ENCODE measurements around the gene EGR2.

Gene EGR2

DNA sequence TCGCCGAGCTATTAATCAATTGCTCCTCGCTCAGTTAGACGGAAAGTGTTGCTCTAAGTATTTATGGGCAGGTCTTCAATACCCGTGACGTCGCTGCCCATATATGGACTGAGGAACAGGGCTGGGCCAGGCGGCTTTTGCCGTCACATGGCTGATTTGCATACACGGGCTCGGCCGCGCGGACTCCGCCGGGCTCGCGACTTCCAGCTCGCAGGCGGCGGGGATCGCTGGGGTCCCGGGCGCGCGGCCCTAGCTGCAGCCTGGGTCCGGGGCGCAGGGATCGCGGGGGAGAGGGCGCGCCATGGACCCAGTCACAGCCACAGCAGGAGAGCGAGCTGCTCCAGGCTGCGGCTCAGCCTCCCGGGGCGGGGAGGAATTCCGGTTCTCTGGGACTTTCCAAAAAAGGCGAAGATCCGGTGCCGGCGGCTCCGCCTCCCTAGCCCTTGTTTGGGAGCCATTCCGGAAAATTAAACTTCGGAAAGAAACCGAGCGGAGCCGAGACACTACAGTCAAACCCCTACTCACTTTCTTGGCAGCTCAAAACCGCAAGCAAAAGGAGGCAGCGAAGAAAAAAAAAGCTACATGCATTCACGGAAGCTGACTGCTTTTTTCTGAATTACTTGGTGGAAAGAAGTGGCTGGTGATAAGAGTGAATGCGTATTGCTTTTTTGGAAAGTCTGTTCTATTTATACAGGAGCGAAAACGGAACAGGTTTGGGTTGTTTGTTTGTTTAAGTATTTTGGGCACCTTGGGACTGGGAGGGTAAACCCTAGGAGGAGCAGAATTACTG is at the start of gene EGR2:
EGR2 (minus strand) TSS at position 36 of the 790 bp plus-strand sequence. CDS start 337 bp downstream, outside the sequence.
- DNase-seq (ENCODE audit: low read depth in 3 of 3), result peak; percentile 84 to 91 (median 89)

- no peak for DNase-seq (ENCODE audit: low read depth in 3 of 3)
Measured at GRCh38 chr10:62862447-62862846, 46.3 kb upstream of the EGR2 start.

- no peak for DNase-seq (ENCODE audit: low read depth in 3 of 3)
Measured at GRCh38 chr10:62861507-62861906, 45.3 kb upstream of the EGR2 start.

- no peak for DNase-seq (ENCODE audit: low read depth in 3 of 3)
Measured at GRCh38 chr10:62860946-62861345, 44.8 kb upstream of the EGR2 start.

DNA sequence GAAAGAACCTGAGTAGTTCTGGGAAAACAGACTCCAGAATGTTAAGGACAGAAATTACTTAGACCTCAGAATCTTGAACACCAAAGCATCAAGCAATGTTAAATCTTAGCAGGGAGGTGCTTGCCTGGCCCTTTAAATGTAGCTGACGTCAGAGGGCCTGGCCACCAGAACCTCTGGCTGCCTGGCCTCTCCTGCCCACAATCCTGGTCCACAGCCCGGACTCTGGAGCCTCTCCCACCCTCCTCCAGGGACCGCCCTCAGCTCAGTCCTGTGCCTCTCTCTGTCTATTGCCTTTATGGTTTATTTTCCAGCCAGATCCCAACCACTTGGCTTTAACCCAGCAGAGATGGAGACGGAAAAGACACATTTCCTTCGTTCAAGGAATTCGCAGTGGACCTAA is 42.2 kb upstream of the EGR2 start:
- no peak for DNase-seq (ENCODE audit: low read depth in 3 of 3)

- no peak for DNase-seq (ENCODE audit: low read depth in 3 of 3)
Measured at GRCh38 chr10:62856021-62856420, 39.9 kb upstream of the EGR2 start.

GRCh38 chr10:62853710-62854109 is 37.5 kb upstream of the EGR2 start:
- DNase-seq (ENCODE audit: low read depth in 3 of 3), result no peak

DNA sequence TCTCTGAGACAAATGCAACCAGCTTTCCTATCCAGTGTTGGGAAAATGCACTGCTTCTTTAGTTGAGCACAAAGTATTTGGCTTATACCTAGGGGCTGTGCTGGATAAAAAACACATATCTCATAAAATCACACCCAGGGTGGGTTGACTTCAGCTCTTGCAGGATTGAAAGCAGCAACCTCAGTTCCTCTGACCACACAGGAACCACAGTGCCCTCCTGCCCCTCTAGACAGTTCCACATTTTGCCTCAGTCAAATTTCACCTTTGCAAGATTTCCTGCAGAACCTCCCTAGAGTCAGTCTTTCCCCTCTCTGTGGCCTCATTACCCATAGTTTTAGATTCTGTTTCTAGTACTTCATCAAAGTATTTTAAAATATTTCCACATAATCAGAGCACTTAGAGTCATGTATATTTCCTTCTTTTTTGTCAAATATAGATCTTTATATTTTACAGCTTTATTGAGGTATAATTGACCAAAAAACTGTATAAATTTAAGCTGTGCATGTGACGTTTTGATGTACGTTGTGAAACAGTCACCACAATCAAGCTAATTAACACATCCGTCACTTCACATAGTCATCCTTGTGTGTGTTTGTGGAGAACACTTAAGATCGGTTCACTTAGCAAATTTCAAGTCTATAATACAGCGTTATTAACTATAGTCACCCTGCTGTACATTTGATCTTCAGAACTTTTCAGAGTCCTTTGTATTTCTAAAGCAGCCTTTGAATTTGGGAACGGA is 37.0 kb upstream of the EGR2 start:
- no peak for DNase-seq (ENCODE audit: low read depth in 3 of 3)

- DNase-seq (ENCODE audit: low read depth in 3 of 3), result no peak
Measured at GRCh38 chr10:62851442-62851841, 35.3 kb upstream of the EGR2 start.

DNA sequence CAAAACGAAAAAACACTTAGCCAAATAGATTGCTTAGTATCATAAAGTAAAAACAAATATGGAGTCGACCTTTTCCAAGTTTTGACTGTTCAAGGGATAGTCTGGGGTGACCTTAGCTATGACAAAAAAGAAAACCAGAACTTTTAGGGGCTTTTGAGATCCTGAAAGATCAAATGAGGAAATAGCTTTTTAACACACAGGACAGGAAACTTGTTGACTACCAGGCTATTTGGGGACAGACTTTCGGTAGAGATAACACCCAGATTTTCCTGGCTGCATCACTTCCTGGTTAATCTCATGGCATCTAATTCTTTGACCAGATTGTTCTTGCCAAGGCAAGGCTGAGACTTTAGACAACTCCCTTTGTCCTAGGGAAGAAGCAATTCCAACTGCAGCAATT is 34.5 kb upstream of the EGR2 start:
- DNase-seq (ENCODE audit: low read depth in 3 of 3), result no peak

- no peak for DNase-seq (ENCODE audit: low read depth in 3 of 3)
Measured at GRCh38 chr10:62847433-62847832, 31.3 kb upstream of the EGR2 start.

DNA sequence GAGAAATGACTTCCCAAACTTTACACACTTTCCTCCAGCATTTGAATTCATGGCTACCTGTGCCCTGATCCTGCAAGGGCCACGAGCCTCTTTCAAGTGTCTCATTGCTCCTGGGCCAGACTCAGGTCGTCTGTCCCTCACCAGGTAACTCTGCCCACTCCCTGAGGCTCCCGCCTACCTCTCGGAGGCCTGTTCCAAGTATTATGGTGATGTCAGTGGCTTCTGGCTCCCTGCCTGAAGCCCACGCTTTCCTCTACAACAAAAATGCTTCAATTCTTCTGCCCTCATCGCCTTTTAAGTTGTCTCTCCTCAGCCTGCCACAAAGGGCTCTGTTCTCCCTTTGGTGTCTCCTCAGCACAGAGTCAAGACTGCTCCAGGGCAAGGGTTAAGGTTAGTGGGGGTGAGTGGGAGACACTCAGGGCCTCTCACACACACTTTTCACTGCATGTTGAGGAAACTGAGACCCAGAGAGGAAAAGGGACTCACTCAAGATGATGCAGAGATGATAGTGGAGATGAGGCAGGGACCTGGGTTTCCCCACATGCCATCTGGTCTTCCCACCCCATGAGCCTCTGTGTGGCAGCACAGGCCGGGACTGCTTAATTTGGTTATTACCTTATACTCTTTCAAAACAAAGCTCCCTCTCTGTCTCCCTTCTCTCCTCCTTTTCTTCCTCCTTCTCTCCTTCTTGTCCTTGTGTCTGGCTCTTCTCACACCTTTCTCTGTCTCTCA is 28.3 kb upstream of the EGR2 start:
- DNase-seq (ENCODE audit: low read depth in 3 of 3), result no peak

DNA sequence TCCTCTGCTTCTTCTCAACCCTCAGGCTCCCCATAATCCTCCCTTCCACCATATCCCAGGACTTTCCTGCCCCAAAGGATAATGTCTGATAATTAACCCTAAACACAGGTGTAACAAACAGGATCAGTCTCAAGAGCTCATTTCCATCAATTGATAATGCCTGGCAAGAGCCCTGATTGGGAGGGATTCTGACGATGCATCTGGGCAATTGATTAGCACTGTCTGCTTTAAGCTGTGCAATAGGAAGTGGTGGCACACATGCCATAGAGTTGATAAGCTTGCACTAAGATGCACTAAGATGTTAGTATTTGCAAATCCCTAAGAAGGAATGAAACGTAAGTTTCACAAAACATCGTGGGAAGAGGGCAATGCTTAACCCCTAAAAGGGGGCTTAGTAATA is 27.4 kb upstream of the EGR2 start:
- no peak for DNase-seq (ENCODE audit: low read depth in 3 of 3)

- DNase-seq (ENCODE audit: low read depth in 3 of 3), result no peak
Measured at GRCh38 chr10:62842983-62843382, 26.8 kb upstream of the EGR2 start.

- no peak for DNase-seq (ENCODE audit: low read depth in 3 of 3)
Measured at GRCh38 chr10:62839590-62839989, 23.4 kb upstream of the EGR2 start.

DNA sequence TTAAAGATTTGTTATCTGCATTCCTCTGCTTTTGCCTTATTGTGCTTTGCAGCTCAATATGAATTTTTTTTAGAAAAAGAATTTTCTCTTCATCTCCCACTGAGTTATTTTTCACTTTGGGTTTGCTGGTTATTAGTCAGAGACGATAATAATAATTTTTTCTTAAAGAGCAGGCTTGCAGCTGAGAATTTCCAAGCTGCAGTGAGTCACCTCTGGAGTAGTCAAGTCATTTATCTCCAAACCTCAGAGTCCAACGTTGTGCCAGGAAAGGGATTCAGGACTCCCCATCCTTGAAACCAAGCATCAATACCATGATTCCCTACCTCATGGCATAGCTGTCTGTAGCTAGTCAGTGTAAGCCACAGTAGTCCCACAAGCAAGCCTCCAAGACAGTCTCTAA is 15.2 kb upstream of the EGR2 start:
- no peak for DNase-seq (ENCODE audit: low read depth in 3 of 3)

DNA sequence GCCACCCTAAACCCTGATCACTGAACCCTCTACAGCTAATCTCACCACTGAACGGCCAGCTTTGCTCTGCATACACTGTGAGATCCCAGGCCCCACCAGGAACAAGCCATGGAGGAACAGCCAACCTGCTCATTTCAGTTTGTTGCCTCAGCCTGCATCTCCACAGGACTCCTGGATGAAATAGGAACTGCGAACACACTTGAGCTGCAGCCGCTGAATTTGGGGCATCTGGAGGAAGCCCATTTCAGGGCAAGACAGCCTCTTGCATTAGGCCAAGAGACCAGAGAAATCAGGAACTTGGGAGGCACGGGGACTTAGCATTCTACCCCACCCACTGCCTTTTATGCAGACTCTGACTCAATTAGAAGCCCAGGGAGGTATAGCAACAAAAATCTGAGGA is 14.5 kb upstream of the EGR2 start:
- no peak for DNase-seq (ENCODE audit: low read depth in 3 of 3)

GRCh38 chr10:62829622-62830021 is 13.5 kb upstream of the EGR2 start:
- no peak for DNase-seq (ENCODE audit: low read depth in 3 of 3)

- no peak for DNase-seq (ENCODE audit: low read depth in 3 of 3)
Measured at GRCh38 chr10:62826273-62826672, 10.1 kb upstream of the EGR2 start.

DNA sequence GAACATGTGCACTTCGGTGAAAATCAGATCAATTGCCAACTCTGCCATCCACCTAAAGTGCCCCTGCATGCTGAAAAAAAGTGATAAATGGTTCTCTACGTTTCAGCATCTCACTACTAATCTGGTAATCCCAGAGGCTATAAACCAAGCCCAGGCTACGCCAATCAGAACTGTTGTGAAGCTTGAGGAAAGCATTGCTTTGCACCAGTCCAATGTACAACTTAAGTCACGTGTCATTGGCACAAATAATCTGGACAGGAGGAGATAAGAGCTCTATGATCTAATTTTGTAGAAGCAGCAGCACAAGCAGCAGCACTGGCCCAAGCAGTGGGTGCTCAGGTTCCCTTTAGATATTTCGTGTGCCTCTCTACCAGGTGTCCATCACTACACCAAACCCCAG is 4.4 kb upstream of the EGR2 start:
- DNase-seq (ENCODE audit: low read depth in 3 of 3), result no peak

DNA sequence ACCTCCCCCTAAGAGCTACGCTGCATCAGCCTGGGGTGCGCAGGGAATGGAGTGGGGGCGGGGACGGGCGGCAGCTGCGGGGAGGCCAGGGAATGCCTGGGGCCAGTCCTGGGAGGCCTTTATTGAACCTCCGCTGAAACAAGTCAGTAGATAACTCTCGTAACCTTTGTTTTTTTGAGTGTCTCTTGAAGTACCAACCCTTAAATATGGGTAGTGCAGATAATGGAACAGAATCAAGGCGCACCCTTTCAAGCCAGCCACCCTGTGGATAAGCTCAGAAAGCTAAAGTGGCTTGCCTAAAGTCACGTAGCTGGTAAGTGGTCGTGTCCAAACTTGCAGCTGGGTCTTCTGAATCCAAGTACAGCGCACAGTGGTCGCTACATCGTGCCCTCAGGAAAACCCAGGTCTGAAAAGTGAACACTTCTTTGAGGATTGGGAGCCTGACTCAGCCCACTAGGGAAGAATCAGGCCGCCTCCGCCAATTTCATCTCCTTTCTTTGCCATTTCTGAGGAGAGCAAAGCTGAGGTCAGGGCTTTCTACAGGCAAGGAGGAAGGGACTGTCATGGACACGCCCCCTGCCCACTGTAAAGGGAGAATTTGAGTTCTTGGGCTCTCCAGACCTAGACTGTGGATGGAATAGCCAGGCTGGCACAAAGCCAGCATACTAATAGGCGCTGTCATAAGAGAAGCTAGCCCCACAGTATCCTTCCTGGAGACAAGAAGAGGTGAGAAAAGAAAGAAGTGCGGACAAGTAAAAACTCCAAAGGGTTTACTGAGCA is 3.2 kb upstream of the EGR2 start:
- no peak for DNase-seq (ENCODE audit: low read depth in 3 of 3)

Data from stimulated activated CD4-positive, alpha-beta T cell treated with anti-CD3 and anti-CD28 coated beads, TNF-alpha, amount 100 ng/mL, for 48 hours (primary cell).